Body of pancreas (tissue), 4 donors: Measurements from ENCODE around the gene CAMK1G. TPM values are rescaled to one million over a fixed set of nuclear protein-coding genes. Genes with fewer than 3 reads are reported as not detected.

Source experiments
- ATAC-seq: fragments of 150-250 bp; one replicate; pipeline ENCODE4 v1.9.1; 2016
- DNase-seq, 4 donors: peaks; one replicate each; pipeline ENCODE4 v3.0.0-alpha.2; 2019
- H3K27ac ChIP-seq, 4 donors: fragments of 200-600 bp; sonication (generic); 1 replicate in 3 of 4; 2 replicates in 1 of 4; pipeline versions ENCODE4 v1.5.1 to v1.6.1; 2016 to 2019; ENCODE audit warnings: mild to moderate bottlenecking in 1 of 4, mixed read lengths in 1 of 4, moderate library complexity in 1 of 4
- H3K27me3 ChIP-seq, 2 donors: fragments of 200-600 bp; sonication (generic); one replicate each; pipeline ENCODE4 v1.6.0; 2016; ENCODE audit warnings: mild to moderate bottlenecking in 1 of 2
- H3K36me3 ChIP-seq, 2 donors: fragments of 200-600 bp; sonication (generic); replicated peaks in 1 of 2; 2 replicates each; pipeline ENCODE4 v1.5.1; 2016; ENCODE audit warnings: low read depth in 2 of 2; ENCODE audit not compliant: insufficient read depth in 1 of 2
- H3K4me1 ChIP-seq: fragments of 200-600 bp; sonication (generic); one replicate; pipeline ENCODE4 v1.6.0; 2016
- H3K4me3 ChIP-seq, 2 donors: fragments of 200-600 bp; sonication (generic); 1 replicate in 1 of 2; 2 replicates in 1 of 2; pipeline ENCODE4 v1.5.1; 2016 to 2019
- H3K9me3 ChIP-seq, 3 donors: fragments of 200-600 bp; sonication (generic); 1 replicate in 2 of 3; 2 replicates in 1 of 3; pipeline ENCODE4 v1.5.1; 2016
- CTCF ChIP-seq, 7 experiments: fragments of 450-650 bp in 4 of 7; fragments of 200-600 bp in 3 of 7; sonication (generic) in 3 of 7; IDR thresholded peaks; one replicate each; pipeline ENCODE4 v1.5.1; 2016 to 2019; ENCODE audit warnings: antibody characterized with exemption in 7 of 7
- POLR2A ChIP-seq, 3 donors: fragments of 450-650 bp; IDR thresholded peaks; one replicate each; pipeline ENCODE4 v1.6.1; 2016; ENCODE audit warnings: antibody characterized with exemption in 3 of 3, mild to moderate bottlenecking in 2 of 3
- WGBS, 2 donors: methylation state at CpG; one replicate each; pipeline ENCODE4 v1.1.5; 2017; 5-methylcytosine and 5-hydroxymethylcytosine counted together
- intact Hi-C: fragments of 100-400 bp; cut with DNase I; formaldehyde crosslinking; loops from one replicate; pipeline ENCODE4 v1.15.1; 2023
- total RNA-seq, 2 donors: library from RNA; depleted of rRNA; stranded (reverse); fragments of >200 nt; gene quantifications; one replicate each; pipeline ENCODE4 v1.1.0, GENCODE V29; 2016

CAMK1G gene
- total RNA-seq, 2 donors from 2014 or later = 0.33 TPM; not detected in 1

GRCh38 chr1:209542585-209542984, 40.9 kb upstream of the CAMK1G start:
- Histone ChIP-seq H3K27ac (no peak overlapping the region), H3K4me3 (no peak overlapping the region), H3K36me3 (no peaks in the 10 kb centered on the region), H3K27me3 (no peaks in the 10 kb centered on the region), H3K9me3 (no peaks in the 10 kb centered on the region), H3K4me1 (no peaks in the 10 kb centered on the region)
- DNase-seq (no peak), ATAC-seq (no peak)
- TF ChIP-seq POLR2A (IDR thresholded peaks at IDR 0.05) (no peak), CTCF (IDR thresholded peaks at IDR 0.05) (no peak)
- intact Hi-C loops = no loop called here

- DNase-seq = no peak
- H3K27ac ChIP-seq = no peak overlapping the region
These were observed 39.4 kb upstream of the CAMK1G start for GRCh38 chr1:209544098-209544497.

GRCh38 chr1:209545423-209545822, 38.1 kb upstream of the CAMK1G start:
- TF ChIP-seq POLR2A (IDR thresholded peaks at IDR 0.05) = no peak
- no peak for TF ChIP-seq CTCF (IDR thresholded peaks at IDR 0.05)
- no peaks in the 10 kb centered on the region for H3K4me1 ChIP-seq
- no peak overlapping the region for H3K4me3 ChIP-seq
- WGBS, 2 donors = 87 to 89% methylated on average over 3 of the region's 3 CpGs
- no peaks in the 10 kb centered on the region for H3K27me3 ChIP-seq
- no peak overlapping the region for H3K27ac ChIP-seq
- ATAC-seq (no peak), DNase-seq (no peak)
- H3K36me3 ChIP-seq = no peaks in the 10 kb centered on the region
- intact Hi-C loops = no loop called here
- no peaks in the 10 kb centered on the region for H3K9me3 ChIP-seq

More at GRCh38 chr1:209544098-209544497, 39.4 kb upstream of the CAMK1G start:
- Histone ChIP-seq H3K36me3 (no peaks in the 10 kb centered on the region), H3K9me3 (no peaks in the 10 kb centered on the region), H3K4me1 (no peaks in the 10 kb centered on the region), H3K4me3 (no peak overlapping the region), H3K27me3 (no peaks in the 10 kb centered on the region)
- TF ChIP-seq POLR2A (IDR thresholded peaks at IDR 0.05) = no peak
- no peak for TF ChIP-seq CTCF (IDR thresholded peaks at IDR 0.05)
- no peak for ATAC-seq
- intact Hi-C loops = no loop called here
- WGBS, 2 donors = 82 to 88% methylated on average over 2 of the region's 2 CpGs

GRCh38 chr1:209546390-209547085, 37.0 kb upstream of the CAMK1G start:
- H3K4me1 ChIP-seq = no peaks in the 10 kb centered on the region
- no peak overlapping the region for H3K4me3 ChIP-seq
- no peak for TF ChIP-seq POLR2A (IDR thresholded peaks at IDR 0.05)
- TF ChIP-seq CTCF (IDR thresholded peaks at IDR 0.05) = no peak
- no peaks in the 10 kb centered on the region for H3K9me3 ChIP-seq
- DNase-seq = no peak
- ATAC-seq = no peak
- no peaks in the 10 kb centered on the region for H3K27me3 ChIP-seq
- no peaks in the 10 kb centered on the region for H3K36me3 ChIP-seq
- intact Hi-C loops = no loop called here
- WGBS, 2 donors = 80 to 85% methylated on average over 4 to 5 of the region's 5 CpGs
- H3K27ac ChIP-seq = no peak overlapping the region

- no peaks in the 10 kb centered on the region for H3K36me3 ChIP-seq
- H3K9me3 ChIP-seq = no peaks in the 10 kb centered on the region
- no peak for DNase-seq
- H3K27me3 ChIP-seq = no peaks in the 10 kb centered on the region
- H3K27ac ChIP-seq = no peak overlapping the region
- WGBS, 2 donors = 70 to 74% methylated on average over 3 of the region's 3 CpGs
- no peaks in the 10 kb centered on the region for H3K4me1 ChIP-seq
- ATAC-seq = no peak
- TF ChIP-seq POLR2A (IDR thresholded peaks at IDR 0.05) (no peak), CTCF (IDR thresholded peaks at IDR 0.05) (no peak)
- intact Hi-C loops = no loop called here
- H3K4me3 ChIP-seq = no peak overlapping the region
These were observed 35.9 kb upstream of the CAMK1G start for GRCh38 chr1:209547626-209548025.
